HepG2 (cell line): Measurements from ENCODE around the gene MYH9. TPM values are rescaled to one million over a fixed set of nuclear protein-coding genes. Genes with fewer than 3 reads are reported as not detected.

Experiments used
- FOXC1 ChIP-seq: sonication (generic); formaldehyde crosslinking; IDR thresholded peaks from 2 replicates; pipeline ENCODE4 v1.8.0; 2022; ENCODE audit warnings: mild to moderate bottlenecking, missing genetic modification reagents, borderline replicate concordance
- HOXA9 ChIP-seq: sonication (generic); formaldehyde crosslinking; IDR thresholded peaks from 2 replicates; pipeline ENCODE4 v1.8.1; 2022; ENCODE audit warnings: missing genetic modification reagents, mild to moderate bottlenecking, moderate library complexity, borderline replicate concordance
- KMT2A ChIP-seq: sonication (generic); formaldehyde crosslinking; IDR thresholded peaks from 2 replicates; pipeline ENCODE4 v1.4.0; 2020; ENCODE audit warnings: missing genetic modification reagents
- MBD4 ChIP-seq: IDR thresholded peaks from 2 replicates; pipeline ENCODE4 v1.6.1; 2012; ENCODE audit warnings: low read length, inconsistent platforms, borderline replicate concordance
- RXRB ChIP-seq: IDR thresholded peaks from 2 replicates; pipeline ENCODE4 v1.6.1; 2016; ENCODE audit warnings: borderline replicate concordance, missing genetic modification reagents, missing compliant biosample characterization
- SRSF9 ChIP-seq: fragments of 200-400 bp; formaldehyde crosslinking; IDR thresholded peaks from 2 replicates; pipeline ENCODE4 v1.6.1; 2018; ENCODE audit warnings: borderline replicate concordance, mild to moderate bottlenecking, low read depth, low read length; ENCODE audit not compliant: insufficient read depth, poor library complexity, severe bottlenecking
- ZBTB3 ChIP-seq: sonication (generic); formaldehyde crosslinking; IDR thresholded peaks from 2 replicates; pipeline ENCODE4 v1.4.0; 2020; ENCODE audit warnings: low read depth, mild to moderate bottlenecking, moderate library complexity, missing genetic modification reagents, borderline replicate concordance
- ZNF572 ChIP-seq: sonication (generic); formaldehyde crosslinking; IDR thresholded peaks from 2 replicates; pipeline ENCODE4 v1.5.1; 2020; ENCODE audit warnings: mild to moderate bottlenecking, missing genetic modification reagents
- ZNF839 ChIP-seq: sonication (generic); formaldehyde crosslinking; IDR thresholded peaks from 2 replicates; pipeline ENCODE4 v1.4.0; 2020; ENCODE audit warnings: missing genetic modification reagents, mild to moderate bottlenecking, borderline replicate concordance
- polyA plus RNA-seq, 8 experiments: library from polyadenylated mRNA; depleted of rRNA in 3 of 8; stranded (reverse) in 7 of 8; unstranded in 1 of 8; fragments of >200 nt; fragmentation: Illumina TruSeq in 4 of 8; extraction: Trizol in 4 of 8; gene quantifications; 2 replicates each; pipeline versions ENCODE4 v1.2.1 to v1.2.3, GENCODE V29; 2011 to 2016; ENCODE audit warnings: low read depth in 4 of 8, missing spikeins in 1 of 8, mixed read lengths in 1 of 8; ENCODE audit not compliant: insufficient read depth in 1 of 8
- total RNA-seq, 5 experiments: library from RNA; depleted of rRNA; stranded (reverse); fragments of >200 nt; fragmentation: Illumina TruSeq; extraction: Trizol; gene quantifications; 2 replicates each; pipeline ENCODE4 v1.2.3, GENCODE V29; 2016; ENCODE audit warnings: low read depth in 1 of 5
- TF ChIP-seq, protein P1 (sequence below): sonication (generic); formaldehyde crosslinking; IDR thresholded peaks from 2 replicates; pipeline ENCODE4 v1.4.0; 2020; ENCODE audit warnings: missing genetic modification reagents
- TF ChIP-seq, protein P2 (sequence below): sonication (generic); formaldehyde crosslinking; IDR thresholded peaks from 2 replicates; pipeline ENCODE4 v1.5.1; 2020; ENCODE audit warnings: missing genetic modification reagents, mild to moderate bottlenecking, borderline replicate concordance
- TF ChIP-seq, protein P3 (sequence below): sonication (generic); formaldehyde crosslinking; IDR thresholded peaks from 2 replicates; pipeline ENCODE4 v1.9.0; 2021; ENCODE audit warnings: missing genetic modification reagents, mild to moderate bottlenecking, borderline replicate concordance
- TF ChIP-seq, protein P4 (sequence below): sonication (generic); formaldehyde crosslinking; IDR thresholded peaks from 2 replicates; pipeline ENCODE4 v1.4.0; 2020; ENCODE audit warnings: missing genetic modification reagents
- TF ChIP-seq, protein P5 (sequence below): IDR thresholded peaks from 2 replicates; pipeline ENCODE4 v1.6.1; 2016; ENCODE audit warnings: low read depth, control low read depth
- TF ChIP-seq, protein P6 (sequence below): IDR thresholded peaks from 2 replicates; pipeline ENCODE4 v1.6.1; 2016; ENCODE audit warnings: low read depth, borderline replicate concordance
- TF ChIP-seq, protein P7 (sequence below): sonication (generic); formaldehyde crosslinking; conservative IDR thresholded peaks from 2 replicates; pipeline ENCODE4 v1.4.0; 2020; ENCODE audit warnings: missing genetic modification reagents
- TF ChIP-seq, protein P8 (sequence below): sonication (generic); formaldehyde crosslinking; IDR thresholded peaks from 2 replicates; pipeline ENCODE4 v1.8.0; 2022; ENCODE audit warnings: missing genetic modification reagents, mild to moderate bottlenecking, borderline replicate concordance

The MYH9 gene
- total and polyA plus RNA-seq, 2 of the 13 experiments (the other 11 are each of a cell fraction or from before 2014, with no cell fraction given): 50.7 to 98.5 TPM

DNA sequence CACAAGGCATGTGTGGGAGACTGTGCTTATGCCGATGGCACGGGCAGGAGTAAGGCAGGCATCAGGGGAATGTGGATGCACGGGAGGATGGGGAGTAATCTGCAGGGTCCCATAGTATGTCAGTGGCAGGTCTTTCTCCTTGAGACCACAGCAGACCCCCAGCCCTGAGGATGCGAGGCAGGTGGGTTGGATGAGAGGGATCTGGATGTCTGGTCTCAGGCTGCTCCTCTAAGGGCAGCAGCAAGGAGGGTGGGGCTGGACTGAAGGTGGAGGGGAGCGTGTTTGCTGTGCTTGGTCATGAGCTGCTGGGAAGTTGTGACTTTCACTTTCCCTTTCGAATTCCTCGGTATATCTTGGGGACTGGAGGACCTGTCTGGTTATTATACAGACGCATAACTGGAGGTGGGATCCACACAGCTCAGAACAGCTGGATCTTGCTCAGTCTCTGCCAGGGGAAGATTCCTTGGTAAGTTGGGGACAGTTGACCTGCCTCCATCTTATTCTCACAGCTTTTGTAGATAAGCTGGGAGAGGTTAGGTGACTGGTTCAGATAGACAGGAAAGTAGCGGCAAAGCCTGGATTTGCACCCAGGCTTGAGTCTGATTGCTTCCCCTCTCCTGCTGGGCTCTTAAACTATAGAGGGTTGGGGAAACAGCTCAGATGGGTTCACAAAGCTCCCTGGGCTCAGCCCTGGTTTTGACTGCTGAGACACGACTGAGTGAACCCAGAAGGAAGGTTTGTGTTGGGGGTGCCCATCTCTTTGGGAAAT lies 134.8 kb downstream of the MYH9 start, which contains the start of gene APOL1 (continued):
- TF ChIP-seq, protein P1, sequence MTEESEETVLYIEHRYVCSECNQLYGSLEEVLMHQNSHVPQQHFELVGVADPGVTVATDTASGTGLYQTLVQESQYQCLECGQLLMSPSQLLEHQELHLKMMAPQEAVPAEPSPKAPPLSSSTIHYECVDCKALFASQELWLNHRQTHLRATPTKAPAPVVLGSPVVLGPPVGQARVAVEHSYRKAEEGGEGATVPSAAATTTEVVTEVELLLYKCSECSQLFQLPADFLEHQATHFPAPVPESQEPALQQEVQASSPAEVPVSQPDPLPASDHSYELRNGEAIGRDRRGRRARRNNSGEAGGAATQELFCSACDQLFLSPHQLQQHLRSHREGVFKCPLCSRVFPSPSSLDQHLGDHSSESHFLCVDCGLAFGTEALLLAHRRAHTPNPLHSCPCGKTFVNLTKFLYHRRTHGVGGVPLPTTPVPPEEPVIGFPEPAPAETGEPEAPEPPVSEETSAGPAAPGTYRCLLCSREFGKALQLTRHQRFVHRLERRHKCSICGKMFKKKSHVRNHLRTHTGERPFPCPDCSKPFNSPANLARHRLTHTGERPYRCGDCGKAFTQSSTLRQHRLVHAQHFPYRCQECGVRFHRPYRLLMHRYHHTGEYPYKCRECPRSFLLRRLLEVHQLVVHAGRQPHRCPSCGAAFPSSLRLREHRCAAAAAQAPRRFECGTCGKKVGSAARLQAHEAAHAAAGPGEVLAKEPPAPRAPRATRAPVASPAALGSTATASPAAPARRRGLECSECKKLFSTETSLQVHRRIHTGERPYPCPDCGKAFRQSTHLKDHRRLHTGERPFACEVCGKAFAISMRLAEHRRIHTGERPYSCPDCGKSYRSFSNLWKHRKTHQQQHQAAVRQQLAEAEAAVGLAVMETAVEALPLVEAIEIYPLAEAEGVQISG (CRISPR knock-in tag): peak; percentile 32; the same call in 1 of the 2 replicates
- TF ChIP-seq FOXC1 (CRISPR knock-in tag) (no peak), RXRB (CRISPR knock-in tag) (no peak), ZNF572 (CRISPR knock-in tag) (no peak), HOXA9 (CRISPR knock-in tag) (no peak), KMT2A (CRISPR knock-in tag) (peak; percentile 87), ZBTB3 (CRISPR knock-in tag) (no peak), ZNF839 (no peak), SRSF9 (no peak), MBD4 (no peak)
- TF ChIP-seq, protein P2, sequence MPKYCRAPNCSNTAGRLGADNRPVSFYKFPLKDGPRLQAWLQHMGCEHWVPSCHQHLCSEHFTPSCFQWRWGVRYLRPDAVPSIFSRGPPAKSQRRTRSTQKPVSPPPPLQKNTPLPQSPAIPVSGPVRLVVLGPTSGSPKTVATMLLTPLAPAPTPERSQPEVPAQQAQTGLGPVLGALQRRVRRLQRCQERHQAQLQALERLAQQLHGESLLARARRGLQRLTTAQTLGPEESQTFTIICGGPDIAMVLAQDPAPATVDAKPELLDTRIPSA (CRISPR knock-in tag): no peak
- TF ChIP-seq, protein P3, sequence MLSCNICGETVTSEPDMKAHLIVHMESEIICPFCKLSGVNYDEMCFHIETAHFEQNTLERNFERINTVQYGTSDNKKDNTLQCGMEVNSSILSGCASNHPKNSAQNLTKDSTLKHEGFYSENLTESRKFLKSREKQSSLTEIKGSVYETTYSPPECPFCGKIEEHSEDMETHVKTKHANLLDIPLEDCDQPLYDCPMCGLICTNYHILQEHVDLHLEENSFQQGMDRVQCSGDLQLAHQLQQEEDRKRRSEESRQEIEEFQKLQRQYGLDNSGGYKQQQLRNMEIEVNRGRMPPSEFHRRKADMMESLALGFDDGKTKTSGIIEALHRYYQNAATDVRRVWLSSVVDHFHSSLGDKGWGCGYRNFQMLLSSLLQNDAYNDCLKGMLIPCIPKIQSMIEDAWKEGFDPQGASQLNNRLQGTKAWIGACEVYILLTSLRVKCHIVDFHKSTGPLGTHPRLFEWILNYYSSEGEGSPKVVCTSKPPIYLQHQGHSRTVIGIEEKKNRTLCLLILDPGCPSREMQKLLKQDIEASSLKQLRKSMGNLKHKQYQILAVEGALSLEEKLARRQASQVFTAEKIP (CRISPR knock-in tag): no peak
- TF ChIP-seq, protein P4, sequence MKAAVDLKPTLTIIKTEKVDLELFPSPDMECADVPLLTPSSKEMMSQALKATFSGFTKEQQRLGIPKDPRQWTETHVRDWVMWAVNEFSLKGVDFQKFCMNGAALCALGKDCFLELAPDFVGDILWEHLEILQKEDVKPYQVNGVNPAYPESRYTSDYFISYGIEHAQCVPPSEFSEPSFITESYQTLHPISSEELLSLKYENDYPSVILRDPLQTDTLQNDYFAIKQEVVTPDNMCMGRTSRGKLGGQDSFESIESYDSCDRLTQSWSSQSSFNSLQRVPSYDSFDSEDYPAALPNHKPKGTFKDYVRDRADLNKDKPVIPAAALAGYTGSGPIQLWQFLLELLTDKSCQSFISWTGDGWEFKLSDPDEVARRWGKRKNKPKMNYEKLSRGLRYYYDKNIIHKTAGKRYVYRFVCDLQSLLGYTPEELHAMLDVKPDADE: no peak
- TF ChIP-seq, protein P5, sequence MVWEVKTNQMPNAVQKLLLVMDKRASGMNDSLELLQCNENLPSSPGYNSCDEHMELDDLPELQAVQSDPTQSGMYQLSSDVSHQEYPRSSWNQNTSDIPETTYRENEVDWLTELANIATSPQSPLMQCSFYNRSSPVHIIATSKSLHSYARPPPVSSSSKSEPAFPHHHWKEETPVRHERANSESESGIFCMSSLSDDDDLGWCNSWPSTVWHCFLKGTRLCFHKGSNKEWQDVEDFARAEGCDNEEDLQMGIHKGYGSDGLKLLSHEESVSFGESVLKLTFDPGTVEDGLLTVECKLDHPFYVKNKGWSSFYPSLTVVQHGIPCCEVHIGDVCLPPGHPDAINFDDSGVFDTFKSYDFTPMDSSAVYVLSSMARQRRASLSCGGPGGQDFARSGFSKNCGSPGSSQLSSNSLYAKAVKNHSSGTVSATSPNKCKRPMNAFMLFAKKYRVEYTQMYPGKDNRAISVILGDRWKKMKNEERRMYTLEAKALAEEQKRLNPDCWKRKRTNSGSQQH: no peak
- TF ChIP-seq, protein P6, sequence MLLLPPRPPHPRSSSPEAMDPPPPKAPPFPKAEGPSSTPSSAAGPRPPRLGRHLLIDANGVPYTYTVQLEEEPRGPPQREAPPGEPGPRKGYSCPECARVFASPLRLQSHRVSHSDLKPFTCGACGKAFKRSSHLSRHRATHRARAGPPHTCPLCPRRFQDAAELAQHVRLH (CRISPR knock-in tag): no peak
- TF ChIP-seq, protein P7, sequence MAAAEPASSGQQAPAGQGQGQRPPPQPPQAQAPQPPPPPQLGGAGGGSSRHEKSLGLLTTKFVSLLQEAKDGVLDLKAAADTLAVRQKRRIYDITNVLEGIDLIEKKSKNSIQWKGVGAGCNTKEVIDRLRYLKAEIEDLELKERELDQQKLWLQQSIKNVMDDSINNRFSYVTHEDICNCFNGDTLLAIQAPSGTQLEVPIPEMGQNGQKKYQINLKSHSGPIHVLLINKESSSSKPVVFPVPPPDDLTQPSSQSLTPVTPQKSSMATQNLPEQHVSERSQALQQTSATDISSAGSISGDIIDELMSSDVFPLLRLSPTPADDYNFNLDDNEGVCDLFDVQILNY (CRISPR knock-in tag): no peak
- TF ChIP-seq, protein P8, sequence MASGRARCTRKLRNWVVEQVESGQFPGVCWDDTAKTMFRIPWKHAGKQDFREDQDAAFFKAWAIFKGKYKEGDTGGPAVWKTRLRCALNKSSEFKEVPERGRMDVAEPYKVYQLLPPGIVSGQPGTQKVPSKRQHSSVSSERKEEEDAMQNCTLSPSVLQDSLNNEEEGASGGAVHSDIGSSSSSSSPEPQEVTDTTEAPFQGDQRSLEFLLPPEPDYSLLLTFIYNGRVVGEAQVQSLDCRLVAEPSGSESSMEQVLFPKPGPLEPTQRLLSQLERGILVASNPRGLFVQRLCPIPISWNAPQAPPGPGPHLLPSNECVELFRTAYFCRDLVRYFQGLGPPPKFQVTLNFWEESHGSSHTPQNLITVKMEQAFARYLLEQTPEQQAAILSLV (CRISPR knock-in tag): 0 out of 2 replicates have a peak, but pooled peaks have one; percentile 15
